ENCODE data around the gene SPI1. TPM values are rescaled to one million over a fixed set of nuclear protein-coding genes. Genes with fewer than 3 reads are reported as not detected.

Gene SPI1
- total RNA-seq, 1 experiment from 2014 or later, result not detected

DNA sequence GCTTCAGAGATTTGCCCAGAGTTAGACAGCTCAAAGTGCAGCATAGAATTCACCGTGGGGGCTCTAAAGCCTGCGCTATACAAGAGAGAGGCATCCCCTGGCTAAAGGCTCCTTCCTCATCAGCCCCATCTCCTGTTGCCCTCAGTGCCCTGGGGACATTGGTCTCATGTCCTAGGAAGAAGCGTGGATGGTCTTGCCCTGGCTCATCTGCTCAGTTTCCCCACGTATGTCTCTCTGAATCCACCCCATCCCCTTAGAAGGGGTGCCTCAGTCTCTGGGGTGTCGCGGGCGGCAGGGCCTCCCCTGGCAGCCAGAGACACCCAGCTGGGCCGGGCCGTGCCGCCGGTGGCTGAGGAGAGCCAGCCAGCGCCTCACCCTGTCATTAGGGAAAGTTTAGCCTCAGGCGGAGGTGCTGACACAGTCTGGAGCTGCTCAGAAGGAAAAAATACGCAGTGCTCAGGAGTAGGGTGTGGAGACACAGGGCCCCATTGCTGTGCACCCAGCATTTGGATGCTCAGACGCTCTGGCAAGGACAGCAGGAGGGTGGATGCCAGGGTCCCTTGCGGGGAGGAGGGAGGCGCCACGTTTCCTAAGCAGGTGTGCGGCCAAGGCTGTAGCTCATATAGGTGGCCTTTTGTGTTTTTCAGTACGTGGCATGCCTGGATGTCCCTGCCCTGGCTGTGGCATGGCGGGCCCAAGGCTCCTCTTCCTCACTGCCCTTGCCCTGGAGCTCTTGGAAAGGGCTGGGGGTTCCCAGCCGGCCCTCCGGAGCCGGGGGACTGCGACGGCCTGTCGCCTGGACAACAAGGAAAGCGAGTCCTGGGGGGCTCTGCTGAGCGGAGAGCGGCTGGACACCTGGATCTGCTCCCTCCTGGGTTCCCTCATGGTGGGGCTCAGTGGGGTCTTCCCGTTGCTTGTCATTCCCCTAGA, 31.4 kb upstream of the SPI1 start:
- Mint-ChIP-seq H3K9me3 (no peaks in the 10 kb centered on the region; a peak in 1 of 5 replicates), H3K4me3 (peak overlapping the region; percentile 88 to 92), H3K36me3 (ENCODE audit: insufficient read depth in 1 of 3, low read depth in 3 of 3) (peaks cover 10 to 14% (median 13%) of the 10 kb centered on the region in 3 experiments; a peak in 6 of 7 replicates), H3K4me1 (peaks cover 15 to 29% of the 10 kb centered on the region in 2 experiments), H3K27ac (no peak overlapping the region), H3K27me3 (ENCODE audit: low read depth) (no peaks in the 10 kb centered on the region)
- Histone ChIP-seq H2BK5ac (ENCODE audit: insufficient read length, low read length) (no peak overlapping the region), H3K18ac (ENCODE audit: insufficient read length, low read depth, low read length) (no peak overlapping the region), H3K56ac (ENCODE audit: insufficient read length, low read depth, low read length) (no peak overlapping the region), H3K4me2 (ENCODE audit: insufficient read depth, insufficient read length, low read length) (peak overlapping the region; percentile 85), H2BK12ac (ENCODE audit: insufficient read length, low read depth, low read length) (no peak overlapping the region), H3K4me1 (ENCODE audit: insufficient read depth, low read length) (0 out of 2 replicates have a peak, but pooled peaks cover 2% of the 10 kb centered on the region), H3K9ac (ENCODE audit: extremely low read depth, insufficient read length, low read length) (no peak overlapping the region), H3T11ph (ENCODE audit: low read length) (no peak overlapping the region), H3K23ac (ENCODE audit: insufficient read length, low read depth, low read length) (no peak overlapping the region), H4K91ac (ENCODE audit: insufficient read length, low read depth, low read length) (no peak overlapping the region), H4K20me1 (ENCODE audit: control insufficient read depth, insufficient read depth, insufficient read length) (no peaks in the 10 kb centered on the region), H2BK20ac (ENCODE audit: low read depth, low read length, poor library complexity, severe bottlenecking) (no peak overlapping the region), H3K14ac (ENCODE audit: insufficient read depth, low read length) (no peak overlapping the region), H3K9me3 (ENCODE audit: control insufficient read depth, low read depth, low read length) (no peaks in the 10 kb centered on the region), H2BK15ac (ENCODE audit: low read depth, low read length) (no peak overlapping the region), H3K4ac (ENCODE audit: low read depth, low read length) (no peak overlapping the region), H3K79me2 (ENCODE audit: insufficient read depth, low read length) (no peaks in the 10 kb centered on the region), H3K27ac (ENCODE audit: insufficient read length, low read depth, low read length) (no peak overlapping the region), H3K27me3 (ENCODE audit: insufficient read depth, low read length) (no peaks in the 10 kb centered on the region), H2AFZ (ENCODE audit: low read length) (no peak overlapping the region), H2BK120ac (ENCODE audit: low read depth, low read length, poor library complexity, severe bottlenecking) (no peak overlapping the region), H3K23me2 (ENCODE audit: insufficient read length, low read depth, low read length, poor library complexity, severe bottlenecking) (peaks cover 15% of the 10 kb centered on the region), H3K79me1 (ENCODE audit: insufficient read depth, low read depth, low read length, poor library complexity, severe bottlenecking) (no peaks in the 10 kb centered on the region), H4K5ac (ENCODE audit: insufficient read length, low read depth, low read length) (no peak overlapping the region), H4K8ac (replicated peaks; ENCODE audit: insufficient read length, low read depth, low read length) (no peak overlapping the region), H2AK5ac (ENCODE audit: insufficient read length, low read length) (no peak overlapping the region)
- no peak for DNase-seq
- TF ChIP-seq, protein P1, sequence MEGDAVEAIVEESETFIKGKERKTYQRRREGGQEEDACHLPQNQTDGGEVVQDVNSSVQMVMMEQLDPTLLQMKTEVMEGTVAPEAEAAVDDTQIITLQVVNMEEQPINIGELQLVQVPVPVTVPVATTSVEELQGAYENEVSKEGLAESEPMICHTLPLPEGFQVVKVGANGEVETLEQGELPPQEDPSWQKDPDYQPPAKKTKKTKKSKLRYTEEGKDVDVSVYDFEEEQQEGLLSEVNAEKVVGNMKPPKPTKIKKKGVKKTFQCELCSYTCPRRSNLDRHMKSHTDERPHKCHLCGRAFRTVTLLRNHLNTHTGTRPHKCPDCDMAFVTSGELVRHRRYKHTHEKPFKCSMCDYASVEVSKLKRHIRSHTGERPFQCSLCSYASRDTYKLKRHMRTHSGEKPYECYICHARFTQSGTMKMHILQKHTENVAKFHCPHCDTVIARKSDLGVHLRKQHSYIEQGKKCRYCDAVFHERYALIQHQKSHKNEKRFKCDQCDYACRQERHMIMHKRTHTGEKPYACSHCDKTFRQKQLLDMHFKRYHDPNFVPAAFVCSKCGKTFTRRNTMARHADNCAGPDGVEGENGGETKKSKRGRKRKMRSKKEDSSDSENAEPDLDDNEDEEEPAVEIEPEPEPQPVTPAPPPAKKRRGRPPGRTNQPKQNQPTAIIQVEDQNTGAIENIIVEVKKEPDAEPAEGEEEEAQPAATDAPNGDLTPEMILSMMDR (conservative IDR thresholded peaks at IDR 0.05), result no peak
- no CpG with 5 or more reads among the region's 31 CpGs for WGBS (ENCODE audit: extremely low coverage, insufficient read length, low lambda C conversion rate)
